Ascending aorta (tissue), 2 donors: ENCODE results near the gene CAMK2G. TPM values are rescaled to one million over a fixed set of nuclear protein-coding genes. Genes with fewer than 3 reads are reported as not detected.
"Not testable (repeated sequence)": the region's sequence is repeated elsewhere in the genome, so short reads cannot be mapped to it uniquely, and the experiment has no call there.

Experiments used
- DNase-seq, 2 donors: peaks; one replicate each; pipeline ENCODE4 v3.0.0-alpha.2; 2019; ENCODE audit warnings: low spot score in 2 of 2
- H3K27ac ChIP-seq, 2 donors: fragments of 200-600 bp; sonication (generic); one replicate each; pipeline ENCODE4 v1.5.1; 2016 to 2017; ENCODE audit warnings: mild to moderate bottlenecking in 1 of 2
- H3K27me3 ChIP-seq: fragments of 200-600 bp; sonication (generic); one replicate; pipeline ENCODE4 v1.5.1; 2017
- H3K36me3 ChIP-seq, 2 donors: fragments of 200-600 bp; sonication (generic); one replicate each; pipeline ENCODE4 v1.5.1; 2016
- H3K4me1 ChIP-seq, 2 donors: fragments of 200-600 bp; sonication (generic); one replicate each; pipeline ENCODE4 v1.5.1; 2016 to 2017; ENCODE audit warnings: mild to moderate bottlenecking in 1 of 2
- H3K4me3 ChIP-seq, 2 donors: fragments of 200-600 bp; sonication (generic); one replicate each; pipeline ENCODE4 v1.5.1; 2016 to 2017; ENCODE audit warnings: mild to moderate bottlenecking in 1 of 2
- H3K9me3 ChIP-seq, 2 donors: fragments of 200-600 bp; sonication (generic); one replicate each; pipeline ENCODE4 v1.5.1; 2016
- CTCF ChIP-seq, 3 experiments: fragments of 200-600 bp in 2 of 3; fragments of 450-650 bp in 1 of 3; sonication (generic) in 2 of 3; IDR thresholded peaks; one replicate each; pipeline ENCODE4 v1.5.1; 2016 to 2019; ENCODE audit warnings: antibody characterized with exemption in 3 of 3, mild to moderate bottlenecking in 1 of 3, moderate library complexity in 1 of 3
- intact Hi-C: fragments of 100-400 bp; cut with DNase I; formaldehyde crosslinking; loops from one replicate; pipeline ENCODE4 v1.15.1; 2023
- total RNA-seq: library from RNA; depleted of rRNA; stranded (reverse); fragments of >200 nt; gene quantifications from one replicate; pipeline ENCODE4 v1.1.0, GENCODE V29; 2016

Gene CAMK2G
- total RNA-seq, 1 donor from 2014 or later: 60.3 TPM

- H3K4me3 ChIP-seq: no peak overlapping the region
- H3K9me3 ChIP-seq: no peaks in the 10 kb centered on the region
- no peak overlapping the region for H3K27ac ChIP-seq
- no peaks in the 10 kb centered on the region for H3K4me1 ChIP-seq
- no peak for DNase-seq
- no peaks in the 10 kb centered on the region for H3K27me3 ChIP-seq
- peaks cover 98 to 100% of the 10 kb centered on the region in 2 donors for H3K36me3 ChIP-seq
- intact Hi-C loops: no loop called here
- TF ChIP-seq CTCF (IDR thresholded peaks at IDR 0.05): no peak
These were observed 80.9 kb downstream of the CAMK2G start for GRCh38 chr10:73793456-73793855.

GRCh38 chr10:73791871-73792400 is 82.4 kb downstream of the CAMK2G start:
- intact Hi-C loops: no loop called here
- DNase-seq: no peak
- peaks cover 84 to 85% of the 10 kb centered on the region in 2 donors for H3K36me3 ChIP-seq

GRCh38 chr10:73790886-73791625 is 83.3 kb downstream of the CAMK2G start:
- Histone ChIP-seq H3K4me3 (no peak overlapping the region), H3K27me3 (no peaks in the 10 kb centered on the region), H3K4me1 (peaks cover 4 to 17% of the 10 kb centered on the region in 2 donors), H3K9me3 (no peaks in the 10 kb centered on the region), H3K36me3 (peaks cover 76% of the 10 kb centered on the region in 2 donors), H3K27ac (no peak overlapping the region)
- TF ChIP-seq CTCF (IDR thresholded peaks at IDR 0.05): no peak
- intact Hi-C loops: no loop called here
- DNase-seq: no peak

More at GRCh38 chr10:73791871-73792400, 82.4 kb downstream of the CAMK2G start:
- Histone ChIP-seq H3K4me3 (no peak overlapping the region), H3K9me3 (no peaks in the 10 kb centered on the region), H3K27ac (no peak overlapping the region), H3K27me3 (no peaks in the 10 kb centered on the region), H3K4me1 (peaks cover 4 to 12% of the 10 kb centered on the region in 2 donors)
- TF ChIP-seq CTCF (IDR thresholded peaks at IDR 0.05): no peak

- DNase-seq: no peak
- no peak overlapping the region for H3K4me3 ChIP-seq
- peaks cover 4 to 21% of the 10 kb centered on the region in 2 donors for H3K4me1 ChIP-seq
- H3K27me3 ChIP-seq: no peaks in the 10 kb centered on the region
- no peak overlapping the region for H3K27ac ChIP-seq
- no peaks in the 10 kb centered on the region for H3K9me3 ChIP-seq
- intact Hi-C loops: no loop called here
- peaks cover 62 to 63% of the 10 kb centered on the region in 2 donors for H3K36me3 ChIP-seq
- no peak for TF ChIP-seq CTCF (IDR thresholded peaks at IDR 0.05)
These were observed 84.7 kb downstream of the CAMK2G start for GRCh38 chr10:73789659-73790055.

- H3K36me3 ChIP-seq: peaks cover 56 to 57% of the 10 kb centered on the region in 2 donors
- no peaks in the 10 kb centered on the region for H3K27me3 ChIP-seq
- H3K4me1 ChIP-seq: peaks cover 4 to 21% of the 10 kb centered on the region in 2 donors
- H3K27ac ChIP-seq: no peak overlapping the region
- no peak overlapping the region for H3K4me3 ChIP-seq
- intact Hi-C loops: no loop called here
- no peak for TF ChIP-seq CTCF (IDR thresholded peaks at IDR 0.05)
- DNase-seq: no peak
- no peaks in the 10 kb centered on the region for H3K9me3 ChIP-seq
These were observed 85.3 kb downstream of the CAMK2G start for GRCh38 chr10:73788864-73789658.

GRCh38 chr10:73787031-73787800 is 87.1 kb downstream of the CAMK2G start:
- Histone ChIP-seq H3K36me3 (peaks cover 38% of the 10 kb centered on the region in 2 donors), H3K4me1 (peaks cover 11 to 29% of the 10 kb centered on the region in 2 donors), H3K4me3 (peak overlapping the region; percentile 89 to 92)
- H3K27me3 ChIP-seq, H3K27ac ChIP-seq, DNase-seq, H3K9me3 ChIP-seq, intact Hi-C loops: not testable (repeated sequence)
